VCaP (cell line): Measurements from ENCODE around the gene IER5.

Experiments used
- H3K27ac ChIP-seq: fragments of 450-650 bp; 2 replicates; pipeline ENCODE4 v1.5.1; 2017
- TF ChIP-seq, protein P1 (sequence below): fragments of 450-650 bp; conservative IDR thresholded peaks from 2 replicates; pipeline ENCODE4 v1.5.1; 2017; ENCODE audit warnings: mild to moderate bottlenecking, moderate library complexity

IER5 gene

DNA sequence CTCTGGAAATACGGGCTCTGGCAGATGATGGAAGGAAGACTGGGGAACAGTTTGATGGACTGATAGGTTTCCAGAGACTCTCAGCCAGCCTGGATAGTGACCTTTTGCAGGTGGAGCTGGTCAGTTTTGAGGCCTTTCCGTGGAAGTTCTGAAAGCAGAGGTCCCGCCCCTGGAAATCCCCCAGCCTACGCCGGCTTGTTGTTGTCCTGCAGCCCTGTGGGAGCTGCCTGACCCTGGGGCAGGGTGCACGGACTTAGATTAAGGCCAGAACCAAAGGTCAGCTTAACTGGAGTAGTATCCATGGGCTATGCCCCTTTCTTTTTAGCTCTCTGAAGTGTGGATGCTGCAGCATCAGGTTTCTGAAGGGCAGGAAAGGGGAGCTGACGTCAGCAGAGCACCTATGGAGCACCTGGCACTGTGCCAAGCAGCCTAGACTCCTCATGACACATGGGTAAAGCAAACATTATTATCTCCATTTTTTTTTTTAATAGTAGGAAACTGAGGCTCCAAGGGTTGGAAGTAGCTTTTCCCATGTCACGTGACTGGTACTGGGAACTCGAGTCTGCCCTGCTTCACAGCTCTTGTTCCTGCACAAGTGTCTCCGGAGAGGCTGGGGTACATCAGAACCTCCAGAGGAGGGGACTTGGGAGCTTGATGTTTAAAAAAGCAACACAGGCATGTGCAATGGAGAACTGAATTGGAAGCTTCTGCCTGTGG is 38.5 kb downstream of the IER5 start:
- TF ChIP-seq, protein P1, sequence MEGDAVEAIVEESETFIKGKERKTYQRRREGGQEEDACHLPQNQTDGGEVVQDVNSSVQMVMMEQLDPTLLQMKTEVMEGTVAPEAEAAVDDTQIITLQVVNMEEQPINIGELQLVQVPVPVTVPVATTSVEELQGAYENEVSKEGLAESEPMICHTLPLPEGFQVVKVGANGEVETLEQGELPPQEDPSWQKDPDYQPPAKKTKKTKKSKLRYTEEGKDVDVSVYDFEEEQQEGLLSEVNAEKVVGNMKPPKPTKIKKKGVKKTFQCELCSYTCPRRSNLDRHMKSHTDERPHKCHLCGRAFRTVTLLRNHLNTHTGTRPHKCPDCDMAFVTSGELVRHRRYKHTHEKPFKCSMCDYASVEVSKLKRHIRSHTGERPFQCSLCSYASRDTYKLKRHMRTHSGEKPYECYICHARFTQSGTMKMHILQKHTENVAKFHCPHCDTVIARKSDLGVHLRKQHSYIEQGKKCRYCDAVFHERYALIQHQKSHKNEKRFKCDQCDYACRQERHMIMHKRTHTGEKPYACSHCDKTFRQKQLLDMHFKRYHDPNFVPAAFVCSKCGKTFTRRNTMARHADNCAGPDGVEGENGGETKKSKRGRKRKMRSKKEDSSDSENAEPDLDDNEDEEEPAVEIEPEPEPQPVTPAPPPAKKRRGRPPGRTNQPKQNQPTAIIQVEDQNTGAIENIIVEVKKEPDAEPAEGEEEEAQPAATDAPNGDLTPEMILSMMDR, result no peak

DNA sequence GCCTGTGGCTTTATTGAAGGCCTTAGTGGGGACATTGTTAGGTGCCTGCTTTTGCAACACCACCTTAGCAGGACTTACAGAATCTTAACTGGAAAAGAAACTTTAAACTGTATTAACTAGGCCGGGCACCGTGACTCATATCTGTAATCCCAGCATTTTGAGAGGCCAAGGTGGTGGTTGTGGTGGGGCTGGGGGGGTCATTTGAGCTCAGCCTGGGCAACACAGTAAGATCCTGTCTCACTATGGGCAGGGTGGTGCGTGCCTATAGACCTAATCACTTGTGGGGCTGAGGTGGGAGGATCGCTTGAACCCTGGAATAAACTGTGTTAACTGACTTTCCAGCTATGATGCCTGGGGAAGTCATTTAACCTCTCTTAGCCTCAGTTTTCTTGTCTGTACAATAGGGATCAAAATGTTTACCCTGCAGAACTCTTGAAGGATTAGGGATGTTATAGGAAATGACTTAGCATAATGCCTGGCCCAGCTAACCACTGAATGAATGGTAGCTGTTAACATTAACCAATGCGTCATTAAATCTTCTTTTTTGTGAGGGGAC is 39.5 kb downstream of the IER5 start:
- H3K27ac ChIP-seq, result no peak overlapping the region
- TF ChIP-seq, protein P1, result no peak

More for the DNA sequence above, 38.5 kb downstream of the IER5 start:
- no peak overlapping the region for H3K27ac ChIP-seq

DNA sequence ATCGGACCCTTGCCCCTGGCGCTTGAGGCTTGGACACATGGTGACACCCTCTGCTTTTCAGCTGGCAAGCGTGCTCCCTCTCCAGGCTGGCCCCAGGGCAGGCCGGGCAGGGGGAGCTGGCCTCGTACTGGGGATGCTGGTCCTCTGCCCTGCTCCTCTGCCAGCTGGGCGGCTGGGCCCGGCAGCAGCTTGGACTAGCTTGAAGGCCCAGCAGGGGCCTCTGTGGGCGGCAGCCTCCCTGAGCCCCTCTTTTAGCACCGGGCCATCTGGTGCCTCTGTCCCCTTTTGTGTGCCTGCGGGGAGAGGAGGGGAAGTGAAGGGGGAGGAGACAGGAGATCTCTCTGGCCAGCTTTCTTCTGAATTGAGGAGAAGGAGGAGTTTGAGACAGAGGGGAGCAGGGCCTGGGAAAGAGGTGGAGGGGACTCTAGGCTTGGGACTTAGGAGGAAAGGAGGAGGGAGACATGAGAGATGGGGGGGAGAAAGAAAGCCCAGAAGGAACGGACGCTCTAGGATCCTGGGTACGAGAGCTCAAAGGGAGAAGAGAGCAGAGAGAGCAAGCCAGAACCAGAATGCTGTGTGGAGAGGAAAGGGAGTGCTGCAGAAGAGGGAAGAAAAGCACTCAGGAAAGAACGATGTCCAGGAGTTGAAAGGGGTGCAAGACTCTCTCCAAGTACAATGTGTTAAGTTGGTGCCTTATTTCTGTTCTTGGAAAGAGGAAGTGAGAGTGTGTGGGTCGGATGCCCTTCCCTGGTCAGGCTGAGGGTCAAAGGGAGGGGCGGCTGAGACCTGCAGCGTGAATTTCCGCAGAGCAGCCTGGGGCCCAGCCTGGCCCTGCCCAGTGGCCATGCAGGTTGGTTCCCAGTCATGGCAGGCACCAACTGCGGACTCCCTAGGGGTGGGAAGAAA is 40.3 kb downstream of the IER5 start:
- TF ChIP-seq, protein P1, result no peak
- H3K27ac ChIP-seq, result no peak overlapping the region

DNA sequence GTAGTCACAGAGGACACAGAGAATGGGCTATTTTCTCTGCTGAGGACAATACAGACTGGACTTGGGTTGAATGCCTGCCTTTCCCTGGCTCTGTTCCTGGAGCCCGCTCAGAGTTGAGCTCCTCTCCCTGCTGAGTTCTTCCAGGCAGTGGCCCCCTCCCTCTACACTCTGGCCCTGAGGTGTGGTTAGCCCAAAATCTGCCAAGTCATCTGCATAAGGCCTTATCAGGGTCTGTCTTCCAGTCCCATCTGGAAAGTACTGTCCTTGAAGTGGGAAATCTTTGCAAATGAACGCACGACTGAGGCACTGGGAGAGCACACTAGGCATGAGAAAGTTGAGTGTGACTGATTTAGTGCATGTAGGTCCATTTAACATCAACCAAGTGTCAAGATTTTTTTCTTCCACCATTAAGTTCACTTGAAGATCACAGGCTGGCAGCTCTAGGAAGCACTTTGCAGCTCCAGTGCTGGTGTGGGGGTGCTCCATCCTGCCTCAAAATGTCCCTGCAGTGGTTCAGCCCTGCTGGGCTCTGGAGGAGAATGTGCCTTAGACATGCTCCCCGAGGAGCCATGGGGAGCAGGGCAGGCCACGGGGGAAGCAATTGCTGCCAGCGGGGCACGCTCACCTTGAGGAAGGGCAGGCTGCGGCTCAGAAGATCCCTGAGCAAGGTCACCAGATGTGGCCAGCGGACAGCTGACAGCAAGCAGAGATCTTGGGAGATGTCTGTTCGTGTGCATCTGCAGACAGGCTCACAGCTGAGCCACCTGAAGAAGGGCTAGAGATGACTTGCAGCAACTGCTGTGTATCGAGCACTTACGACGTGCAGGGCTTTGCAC is 41.5 kb downstream of the IER5 start:
- H3K27ac ChIP-seq, result no peak overlapping the region
- TF ChIP-seq, protein P1, result no peak

DNA sequence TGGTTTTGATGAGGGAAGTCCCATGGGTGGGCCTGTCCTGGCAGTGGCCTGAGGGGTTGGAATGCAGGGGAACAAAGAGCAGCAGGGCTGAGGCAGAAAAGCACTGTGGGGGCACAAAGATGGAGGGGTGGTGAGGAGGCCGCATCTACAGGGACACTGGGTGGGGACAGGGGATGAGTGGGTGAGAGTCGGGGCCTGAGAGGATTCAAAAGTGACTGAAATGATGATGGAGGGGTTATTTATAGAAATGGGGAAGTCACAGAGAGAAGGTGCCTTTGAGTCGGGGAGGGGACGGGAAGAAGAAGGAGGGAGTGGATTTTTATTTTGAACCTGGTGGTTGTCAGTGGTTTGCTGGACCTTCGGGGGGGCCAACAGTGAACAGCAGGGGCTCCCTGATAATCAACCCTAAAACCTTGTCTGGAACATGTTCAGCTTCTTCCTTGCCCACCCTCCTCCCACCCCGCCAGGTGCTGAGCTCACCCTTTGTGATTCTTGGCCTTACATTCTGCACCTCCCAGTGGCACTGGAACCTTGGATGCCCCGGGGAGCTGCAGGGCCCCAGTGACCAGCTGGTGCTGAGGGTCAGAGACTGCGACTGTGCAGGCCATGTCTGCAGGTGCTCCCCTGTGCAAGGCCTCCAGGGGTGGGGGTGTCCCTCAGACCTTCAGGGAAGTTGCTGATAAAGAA is 42.9 kb downstream of the IER5 start:
- TF ChIP-seq, protein P1, result no peak
- H3K27ac ChIP-seq, result no peak overlapping the region

DNA sequence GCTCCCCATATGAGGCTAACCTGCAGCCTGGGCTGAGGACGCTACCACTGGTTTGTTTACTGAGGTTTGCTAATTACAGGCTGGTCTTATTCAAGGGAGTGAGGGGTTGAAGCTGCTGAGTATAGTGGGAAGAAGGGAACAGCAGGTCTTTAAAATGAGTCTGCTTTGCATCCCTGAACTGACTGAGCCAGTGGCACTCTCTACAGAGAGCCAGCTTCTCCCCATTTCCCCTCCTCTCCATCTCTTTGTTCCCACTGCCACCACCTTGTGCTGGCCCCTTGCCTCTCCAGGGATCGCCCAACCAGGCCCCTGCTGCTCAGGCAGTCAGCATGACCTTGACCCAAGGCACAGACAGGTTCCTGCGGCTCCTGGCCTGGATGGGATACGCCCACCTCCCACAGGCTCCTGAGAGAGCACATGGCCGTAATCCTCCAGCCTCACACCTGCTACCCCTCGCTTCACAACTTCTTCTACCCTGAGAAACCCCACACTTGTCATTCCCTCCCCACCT is 45.0 kb downstream of the IER5 start:
- TF ChIP-seq, protein P1, result no peak

More for the DNA sequence above, 45.0 kb downstream of the IER5 start:
- H3K27ac ChIP-seq, result no peak overlapping the region
